Left lung (tissue), 14 donors: ENCODE data around the gene VAMP3. TPM values are rescaled to one million over a fixed set of nuclear protein-coding genes. Genes with fewer than 3 reads are reported as not detected.

Experiments
- ATAC-seq: fragments of 200-7000 bp; cut with Tn5 transposase; one replicate; pipeline ENCODE4 v1.9.1; 2020; ENCODE audit warnings: moderate library complexity
- DNase-seq, 4 donors: peaks; one replicate each; pipeline ENCODE4 v3.0.0-alpha.2; 2013 to 2020
- H3K27ac ChIP-seq, 2 donors: fragments of 200-600 bp; sonication (generic) in 1 of 2; one replicate each; pipeline versions ENCODE4 v1.5.0 to v1.8.0; 2020 to 2021
- H3K27me3 ChIP-seq, 2 donors: fragments of 200-600 bp; sonication (generic) in 1 of 2; one replicate each; pipeline versions ENCODE4 v1.5.0 to v1.8.0; 2020 to 2021
- H3K36me3 ChIP-seq, 2 donors: fragments of 200-600 bp; sonication (generic) in 1 of 2; one replicate each; pipeline versions ENCODE4 v1.5.0 to v1.8.0; 2020 to 2021
- H3K4me1 ChIP-seq, 2 donors: fragments of 200-600 bp; one replicate each; pipeline ENCODE4 v1.8.0; 2021
- H3K4me3 ChIP-seq, 2 donors: fragments of 200-600 bp; sonication (generic) in 1 of 2; one replicate each; pipeline versions ENCODE4 v1.5.0 to v1.8.0; 2020 to 2021; ENCODE audit warnings: mild to moderate bottlenecking in 1 of 2
- H3K9me3 ChIP-seq, 2 donors: fragments of 200-600 bp; sonication (generic) in 1 of 2; one replicate each; pipeline versions ENCODE4 v1.5.0 to v1.8.0; 2020 to 2021
- intact Hi-C, 2 donors: fragments of 100-400 bp; cut with DNase I; formaldehyde crosslinking; loops; one replicate each; pipeline versions ENCODE4 v1.11.2 to v1.14.2; 2022
- long read RNA-seq, 12 donors: library from polyadenylated mRNA in 2 of 12; unstranded in 2 of 12; transcript quantifications; one replicate each; pipeline ENCODE4 v2.0.0 and lab custom pipeline, GENCODE V29; 2019 to 2026
- polyA plus RNA-seq, 6 donors: library from polyadenylated mRNA; unstranded; fragments of 120-200 nt; gene quantifications; one replicate each; pipeline ENCODE4 v1.2.1, GENCODE V29; 2013; ENCODE audit not compliant: insufficient read length in 6 of 6
- total RNA-seq, 2 donors: library from RNA; stranded (reverse); fragmentation: NEBNext Ultra II Directional; extraction: Animal tissue kit (Norgen Biotek cat#: 25700); gene quantifications; one replicate each; pipeline ENCODE4 v1.2.1, GENCODE V29; 2021
- TF ChIP-seq, protein P1 (sequence below), 2 donors: fragments of 200-600 bp; sonication (generic) in 1 of 2; IDR thresholded peaks; one replicate each; pipeline versions ENCODE4 v1.5.0 to v1.8.0; 2021; ENCODE audit warnings: antibody characterized with exemption in 2 of 2
- donor health status: DM: no; HTN: yes; CAD: no.
- donor health status: DM: no; HTN: no; CAD: no.

Gene VAMP3, protein sequence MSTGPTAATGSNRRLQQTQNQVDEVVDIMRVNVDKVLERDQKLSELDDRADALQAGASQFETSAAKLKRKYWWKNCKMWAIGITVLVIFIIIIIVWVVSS
- total RNA-seq: 100 to 1,000 TPM; 110 to 111 TPM
- 100 to 1,000 TPM; 118 to 130 (median 122) TPM for polyA plus RNA-seq
- long read RNA-seq, donor 1, transcript VAMP3-202 (5 exons, 954 nt): minor isoform, 8 of 64 reads
- long read RNA-seq, donor 1, transcript VAMP3-201 (5 exons, 2,205 nt): major isoform, 56 of 64 reads
- long read RNA-seq, donor 1, partial matches to known transcripts: 0 of 64 reads
- long read RNA-seq, donor 1, other reads (novel, unspliced or antisense): 0 of 64 reads
- long read RNA-seq, donor 2, transcript VAMP3-202 (5 exons, 954 nt): minor isoform, 7 of 43 reads
- long read RNA-seq, donor 2, transcript VAMP3-201 (5 exons, 2,205 nt): major isoform, 30 of 43 reads
- long read RNA-seq, donor 2, partial matches to known transcripts: 6 of 43 reads
- long read RNA-seq, donor 2, other reads (novel, unspliced or antisense): 0 of 43 reads
- long read RNA-seq, donor 3, transcript VAMP3-201 (5 exons, 2,205 nt): major isoform, 30 of 34 reads
- long read RNA-seq, donor 3, partial matches to known transcripts: 0 of 34 reads
- long read RNA-seq, donor 3, other reads (novel, unspliced or antisense): 0 of 34 reads
- long read RNA-seq, donor 4, transcript VAMP3-201 (5 exons, 2,205 nt): major isoform, 28 of 36 reads
- long read RNA-seq, donor 4, partial matches to known transcripts: 0 of 36 reads
- long read RNA-seq, donor 4, other reads (novel, unspliced or antisense): 8 of 36 reads
- long read RNA-seq, donor 5, transcript VAMP3-201 (5 exons, 2,205 nt): major isoform, 62 of 64 reads
- long read RNA-seq, donor 5, partial matches to known transcripts: 0 of 64 reads
- long read RNA-seq, donor 5, other reads (novel, unspliced or antisense): 0 of 64 reads
- long read RNA-seq, donor 6, transcript VAMP3-201 (5 exons, 2,205 nt): major isoform, 36 of 41 reads
- long read RNA-seq, donor 6, transcript VAMP3-202 (5 exons, 954 nt): minor isoform, 5 of 41 reads
- long read RNA-seq, donor 6, partial matches to known transcripts: 0 of 41 reads
- long read RNA-seq, donor 6, other reads (novel, unspliced or antisense): 0 of 41 reads
- long read RNA-seq, donor 7, transcript VAMP3-201 (5 exons, 2,205 nt): major isoform, 12 of 23 reads
- long read RNA-seq, donor 7, partial matches to known transcripts: 9 of 23 reads
- long read RNA-seq, donor 7, other reads (novel, unspliced or antisense): 0 of 23 reads
- long read RNA-seq, donor 8, transcript VAMP3-201 (5 exons, 2,205 nt): major isoform, 26 of 28 reads
- long read RNA-seq, donor 8, partial matches to known transcripts: 0 of 28 reads
- long read RNA-seq, donor 8, other reads (novel, unspliced or antisense): 0 of 28 reads
- long read RNA-seq, donor 9: 0 reads
- long read RNA-seq, donor 10, transcript VAMP3-201 (5 exons, 2,205 nt): major isoform, 18 of 19 reads
- long read RNA-seq, donor 10, partial matches to known transcripts: 0 of 19 reads
- long read RNA-seq, donor 10, other reads (novel, unspliced or antisense): 1 of 19 reads
- long read RNA-seq, donor 11, transcript VAMP3-201 (5 exons, 2,205 nt): major isoform, 33 of 35 reads
- long read RNA-seq, donor 11, partial matches to known transcripts: 0 of 35 reads
- long read RNA-seq, donor 11, other reads (novel, unspliced or antisense): 0 of 35 reads
- long read RNA-seq, donor 12, transcript VAMP3-202 (5 exons, 954 nt): minor isoform, 10 of 26 reads
- long read RNA-seq, donor 12, transcript VAMP3-201 (5 exons, 2,205 nt): major isoform, 16 of 26 reads
- long read RNA-seq, donor 12, partial matches to known transcripts: 0 of 26 reads
- long read RNA-seq, donor 12, other reads (novel, unspliced or antisense): 0 of 26 reads

DNA sequence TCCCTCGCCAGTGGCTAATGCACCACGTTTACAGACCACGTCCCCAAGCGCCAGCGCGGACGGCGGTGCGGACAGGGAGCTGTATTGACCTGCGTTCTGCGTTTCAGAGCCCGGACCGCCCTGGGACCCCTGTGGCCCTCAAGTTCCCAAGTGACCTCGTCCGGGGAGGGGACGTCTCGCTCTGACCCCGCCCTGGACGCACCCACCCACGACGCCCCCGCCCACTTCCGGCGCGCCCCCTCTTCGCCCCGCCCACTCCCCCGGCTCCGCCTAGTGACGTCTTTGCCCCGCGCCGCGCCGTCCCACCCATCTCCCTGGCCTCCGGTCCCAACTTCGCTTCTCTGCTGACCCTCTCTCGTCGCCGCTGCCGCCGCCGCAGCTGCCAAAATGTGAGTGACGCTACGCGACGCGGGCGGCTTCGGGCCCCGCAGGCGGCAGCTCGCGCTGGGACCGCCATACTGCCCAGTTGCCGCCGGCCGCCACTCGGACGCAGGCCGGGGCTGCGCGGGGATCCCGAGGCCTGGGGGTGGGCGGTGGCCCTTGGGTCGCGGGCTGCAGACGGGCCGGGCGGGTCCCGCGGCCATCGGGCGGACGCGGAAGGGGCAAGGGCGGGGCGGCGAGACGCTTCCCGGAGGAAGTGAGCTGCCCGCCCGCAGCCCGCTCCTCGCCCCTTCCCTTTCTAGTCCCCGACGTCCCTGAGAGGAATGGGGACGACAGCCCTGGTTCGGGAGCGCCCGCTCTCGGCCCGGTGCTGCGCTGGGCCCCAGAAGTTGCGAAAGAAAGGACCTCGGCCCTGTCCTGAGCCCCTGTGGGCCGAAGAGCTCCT is at the start of gene VAMP3:
Gene VAMP3, plus strand, starts transcription at position 300 of the 826 bp plus-strand sequence. Its CDS starts 88 bp downstream, at position 388.
- intact Hi-C loops: no loop called here
- TF ChIP-seq, protein P1, sequence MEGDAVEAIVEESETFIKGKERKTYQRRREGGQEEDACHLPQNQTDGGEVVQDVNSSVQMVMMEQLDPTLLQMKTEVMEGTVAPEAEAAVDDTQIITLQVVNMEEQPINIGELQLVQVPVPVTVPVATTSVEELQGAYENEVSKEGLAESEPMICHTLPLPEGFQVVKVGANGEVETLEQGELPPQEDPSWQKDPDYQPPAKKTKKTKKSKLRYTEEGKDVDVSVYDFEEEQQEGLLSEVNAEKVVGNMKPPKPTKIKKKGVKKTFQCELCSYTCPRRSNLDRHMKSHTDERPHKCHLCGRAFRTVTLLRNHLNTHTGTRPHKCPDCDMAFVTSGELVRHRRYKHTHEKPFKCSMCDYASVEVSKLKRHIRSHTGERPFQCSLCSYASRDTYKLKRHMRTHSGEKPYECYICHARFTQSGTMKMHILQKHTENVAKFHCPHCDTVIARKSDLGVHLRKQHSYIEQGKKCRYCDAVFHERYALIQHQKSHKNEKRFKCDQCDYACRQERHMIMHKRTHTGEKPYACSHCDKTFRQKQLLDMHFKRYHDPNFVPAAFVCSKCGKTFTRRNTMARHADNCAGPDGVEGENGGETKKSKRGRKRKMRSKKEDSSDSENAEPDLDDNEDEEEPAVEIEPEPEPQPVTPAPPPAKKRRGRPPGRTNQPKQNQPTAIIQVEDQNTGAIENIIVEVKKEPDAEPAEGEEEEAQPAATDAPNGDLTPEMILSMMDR (IDR thresholded peaks at IDR 0.05): no peak
- peak within 1 kb of the TSS; percentile 92 to 99 for H3K27ac ChIP-seq
- H3K27me3 ChIP-seq: no peaks in the 10 kb centered on the region
- ATAC-seq (peak; percentile 99), DNase-seq (peak; percentile 78 to 95 (median 90))
- H3K9me3 ChIP-seq: no peaks in the 10 kb centered on the region
- peak within 1 kb of the TSS; percentile 80 to 84 for H3K4me3 ChIP-seq
- H3K4me1 ChIP-seq: peaks cover 7 to 49% of the 10 kb centered on the region in 2 donors
- H3K36me3 ChIP-seq: peaks cover 0 to 17% of the 10 kb centered on the region in 2 donors

DNA sequence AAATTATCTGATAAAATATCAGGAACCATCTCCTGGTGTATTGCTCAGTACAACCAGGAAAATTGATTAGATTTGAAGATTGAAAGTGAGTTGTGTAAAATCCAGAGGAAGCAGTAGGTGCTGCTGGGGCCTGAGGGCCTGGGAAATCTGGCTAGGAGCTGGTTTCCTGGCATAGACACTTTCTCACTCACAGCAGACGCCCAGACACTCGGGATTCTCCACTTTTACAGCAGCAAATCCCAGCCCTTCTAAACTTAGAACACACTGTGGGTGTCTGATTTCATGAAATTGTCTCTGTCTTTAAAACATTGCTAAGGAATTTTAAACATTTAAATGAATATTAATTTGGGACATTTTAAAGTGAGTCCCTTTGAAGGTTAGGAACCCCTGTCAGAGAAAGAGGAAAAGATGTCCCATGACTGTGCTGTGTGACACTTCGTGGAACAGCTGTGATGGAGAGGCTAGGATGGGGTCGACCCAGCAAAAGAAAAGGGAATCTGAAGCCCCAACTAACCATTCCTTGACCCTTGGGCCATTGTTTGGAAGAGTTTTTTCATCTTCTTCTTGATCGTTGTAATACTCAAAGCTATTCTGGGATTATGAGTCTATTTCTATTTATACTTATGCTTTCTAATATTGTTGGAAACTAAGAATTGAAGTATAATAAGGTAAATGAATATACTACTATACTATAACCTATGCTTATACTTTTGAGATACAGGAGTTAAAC is 49.0 kb upstream of the VAMP3 start:
- intact Hi-C loops: no loop called here
- TF ChIP-seq, protein P1 (IDR thresholded peaks at IDR 0.05): no peak
- Histone ChIP-seq H3K4me3 (no peak overlapping the region), H3K9me3 (no peaks in the 10 kb centered on the region), H3K27me3 (no peaks in the 10 kb centered on the region), H3K36me3 (no peaks in the 10 kb centered on the region), H3K4me1 (peaks cover 0 to 6% of the 10 kb centered on the region in 2 donors), H3K27ac (no peak overlapping the region)
- ATAC-seq (no peak), DNase-seq (no peak)

- TF ChIP-seq, protein P1 (IDR thresholded peaks at IDR 0.05): no peak
- no peaks in the 10 kb centered on the region for H3K27me3 ChIP-seq
- H3K4me1 ChIP-seq: peaks cover 0 to 6% of the 10 kb centered on the region in 2 donors
- H3K36me3 ChIP-seq: no peaks in the 10 kb centered on the region
- DNase-seq: no peak
- ATAC-seq: no peak
- no peak overlapping the region for H3K4me3 ChIP-seq
- intact Hi-C loops: no loop called here
- H3K27ac ChIP-seq: no peak overlapping the region
- H3K9me3 ChIP-seq: no peaks in the 10 kb centered on the region
Observed at GRCh38 chr1:7722670-7723012, 48.5 kb upstream of the VAMP3 start.
